Jurkat, Clone E6-1 (cell line): ENCODE data around the gene PXDC1. TPM values are rescaled to one million over a fixed set of nuclear protein-coding genes. Genes with fewer than 3 reads are reported as not detected.

Experiments used
- DNase-seq: peaks from one replicate; pipeline ENCODE4 v3.0.0-alpha.2; 2011; ENCODE audit warnings: low read depth, low spot score
- H3K4me3 ChIP-seq: 2 replicates; pipeline ENCODE4 v1.5.1; 2011; ENCODE audit warnings: mild to moderate bottlenecking, low read length, control low read depth, moderate library complexity
- polyA plus RNA-seq: library from polyadenylated mRNA; unstranded; fragments of >200 nt; gene quantifications from one replicate; pipeline ENCODE4 v1.2.1, GENCODE V29; 2012; ENCODE audit warnings: missing spikeins; ENCODE audit not compliant: insufficient read length, insufficient read depth

Gene PXDC1, protein sequence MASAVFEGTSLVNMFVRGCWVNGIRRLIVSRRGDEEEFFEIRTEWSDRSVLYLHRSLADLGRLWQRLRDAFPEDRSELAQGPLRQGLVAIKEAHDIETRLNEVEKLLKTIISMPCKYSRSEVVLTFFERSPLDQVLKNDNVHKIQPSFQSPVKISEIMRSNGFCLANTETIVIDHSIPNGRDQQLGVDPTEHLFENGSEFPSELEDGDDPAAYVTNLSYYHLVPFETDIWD
- polyA plus RNA-seq, result 11.5 TPM

DNA sequence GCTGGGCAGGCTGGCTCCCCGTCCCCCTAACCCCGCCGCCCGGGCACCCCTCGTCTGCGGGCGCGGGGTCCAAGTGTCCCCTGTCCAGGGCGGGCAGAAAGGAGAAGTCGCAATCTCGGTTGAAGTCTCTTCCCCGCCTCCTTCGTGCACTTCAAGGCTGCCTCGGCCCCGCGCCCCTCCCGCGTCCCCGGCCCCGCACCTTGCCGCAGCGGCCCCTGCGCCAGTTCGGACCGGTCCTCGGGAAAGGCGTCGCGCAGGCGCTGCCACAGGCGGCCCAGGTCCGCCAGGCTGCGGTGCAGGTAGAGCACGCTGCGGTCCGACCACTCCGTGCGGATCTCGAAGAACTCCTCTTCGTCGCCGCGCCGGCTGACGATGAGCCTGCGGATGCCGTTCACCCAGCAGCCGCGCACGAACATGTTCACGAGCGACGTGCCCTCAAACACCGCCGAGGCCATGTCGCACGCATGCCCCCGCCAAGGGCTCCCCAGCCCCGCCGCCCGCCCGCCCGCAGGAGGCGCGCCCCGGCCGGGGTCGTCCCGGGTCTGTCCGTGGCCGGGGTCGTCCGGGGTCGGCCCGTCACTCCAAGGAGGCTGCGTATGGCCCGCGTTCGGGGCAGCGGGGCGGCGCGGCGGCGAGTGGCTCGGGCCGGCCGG is at the start of gene PXDC1:
Gene PXDC1 (minus strand): TSS at position 637 of the 653 bp plus-strand sequence. CDS start 182 bp downstream, at position 455.
- peak within 1 kb of the TSS; percentile 18; the same call in 1 of the 2 replicates for H3K4me3 ChIP-seq
- DNase-seq, result no peak

DNA sequence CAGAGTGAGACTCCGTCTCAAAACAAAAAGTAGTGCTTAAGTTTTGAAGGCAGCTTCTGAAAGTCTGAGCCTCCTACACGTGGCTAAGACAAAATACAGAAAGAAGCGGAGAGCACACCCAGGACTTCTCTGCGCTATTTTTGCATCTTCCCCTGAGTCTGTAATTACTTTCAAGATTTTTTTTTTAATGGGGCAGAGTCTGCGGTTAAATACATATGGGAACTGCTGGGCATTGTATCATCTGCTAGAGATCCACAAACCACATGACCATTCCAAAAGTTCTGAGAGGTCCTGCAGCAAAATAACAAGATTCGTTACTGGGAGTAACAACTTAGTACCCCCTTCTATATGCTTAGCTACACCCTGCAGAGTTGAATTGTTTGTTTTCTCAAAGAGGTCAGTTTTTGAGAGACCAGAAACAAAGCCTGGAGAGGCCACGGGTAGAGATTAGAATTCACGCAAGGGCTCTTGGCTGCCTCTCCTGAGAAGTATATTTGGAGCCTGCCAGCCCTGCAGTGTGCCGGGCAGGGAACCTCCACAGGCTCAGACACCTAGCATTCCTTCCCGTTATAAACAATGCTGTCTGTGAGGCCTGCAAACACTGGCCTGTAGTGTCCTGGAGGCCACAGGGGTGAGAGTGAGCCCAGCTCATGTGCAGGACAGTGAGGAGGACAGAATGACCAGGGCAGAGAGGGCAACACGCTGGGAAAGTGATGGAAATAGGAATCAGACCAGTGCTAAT is 49.5 kb upstream of the PXDC1 start:
- no peak for DNase-seq
- no peak overlapping the region for H3K4me3 ChIP-seq

DNA sequence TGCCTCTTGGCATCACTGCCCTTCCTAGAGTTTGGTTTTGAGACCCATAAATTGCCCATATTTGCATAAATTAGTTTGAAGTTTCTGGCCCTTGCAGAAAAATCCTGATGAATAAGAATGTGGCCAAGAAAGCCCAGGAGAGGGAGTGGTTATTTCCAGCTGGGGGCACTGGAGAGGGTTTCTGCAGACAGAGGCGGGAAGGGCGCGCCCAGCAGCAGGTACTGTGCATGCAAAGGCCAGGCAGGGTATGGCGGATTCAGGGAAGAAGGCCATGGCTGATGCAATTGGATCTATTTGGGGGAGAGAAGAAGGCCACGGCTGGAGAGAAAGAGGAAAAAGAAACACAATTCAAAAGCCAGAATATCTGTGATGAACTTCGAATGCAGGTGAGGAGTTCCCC is 48.2 kb upstream of the PXDC1 start:
- no peak for DNase-seq

DNA sequence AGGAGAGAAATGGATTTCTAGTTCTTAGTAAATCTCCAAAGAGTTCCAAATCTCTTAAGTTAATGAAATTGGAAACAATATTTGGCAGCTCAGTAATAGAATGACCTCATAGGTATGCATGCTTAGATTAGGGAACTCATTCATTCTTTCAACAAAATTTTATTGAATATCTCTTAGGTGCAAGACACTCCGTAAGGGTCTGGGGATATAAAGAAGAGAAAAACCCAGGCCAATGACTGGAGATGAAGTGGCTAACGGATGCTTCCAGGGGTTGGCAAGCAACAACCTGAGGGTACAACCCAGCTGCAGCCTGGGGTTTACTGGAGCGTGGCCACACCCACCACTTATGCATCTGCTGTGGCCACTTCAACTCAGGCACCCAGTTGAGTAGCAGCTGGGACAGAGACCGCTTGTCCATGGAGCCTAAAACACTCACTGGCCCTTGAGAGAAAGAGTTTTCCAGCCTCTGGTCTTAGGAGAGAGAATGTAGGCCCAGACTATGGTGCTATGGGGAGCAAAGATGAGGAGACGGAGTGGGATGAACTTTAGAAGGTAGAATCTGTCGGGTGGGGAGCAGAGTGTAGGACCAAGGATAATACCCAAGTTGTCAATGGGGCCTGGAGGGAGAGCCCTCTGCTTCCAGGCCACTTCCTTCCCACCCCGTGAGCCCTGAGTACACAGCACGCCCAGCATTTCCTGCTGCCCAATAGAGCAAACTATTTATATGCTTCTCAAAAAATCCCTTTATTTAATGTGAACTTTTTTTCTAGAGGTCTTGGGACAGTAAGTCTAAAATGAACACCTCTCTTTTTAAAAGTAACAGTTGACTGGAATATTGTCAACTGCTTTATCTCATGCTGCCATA is 46.8 kb upstream of the PXDC1 start:
- no peak overlapping the region for H3K4me3 ChIP-seq
- DNase-seq, result no peak

More for the DNA sequence above, 48.2 kb upstream of the PXDC1 start:
- H3K4me3 ChIP-seq, result no peak overlapping the region

DNA sequence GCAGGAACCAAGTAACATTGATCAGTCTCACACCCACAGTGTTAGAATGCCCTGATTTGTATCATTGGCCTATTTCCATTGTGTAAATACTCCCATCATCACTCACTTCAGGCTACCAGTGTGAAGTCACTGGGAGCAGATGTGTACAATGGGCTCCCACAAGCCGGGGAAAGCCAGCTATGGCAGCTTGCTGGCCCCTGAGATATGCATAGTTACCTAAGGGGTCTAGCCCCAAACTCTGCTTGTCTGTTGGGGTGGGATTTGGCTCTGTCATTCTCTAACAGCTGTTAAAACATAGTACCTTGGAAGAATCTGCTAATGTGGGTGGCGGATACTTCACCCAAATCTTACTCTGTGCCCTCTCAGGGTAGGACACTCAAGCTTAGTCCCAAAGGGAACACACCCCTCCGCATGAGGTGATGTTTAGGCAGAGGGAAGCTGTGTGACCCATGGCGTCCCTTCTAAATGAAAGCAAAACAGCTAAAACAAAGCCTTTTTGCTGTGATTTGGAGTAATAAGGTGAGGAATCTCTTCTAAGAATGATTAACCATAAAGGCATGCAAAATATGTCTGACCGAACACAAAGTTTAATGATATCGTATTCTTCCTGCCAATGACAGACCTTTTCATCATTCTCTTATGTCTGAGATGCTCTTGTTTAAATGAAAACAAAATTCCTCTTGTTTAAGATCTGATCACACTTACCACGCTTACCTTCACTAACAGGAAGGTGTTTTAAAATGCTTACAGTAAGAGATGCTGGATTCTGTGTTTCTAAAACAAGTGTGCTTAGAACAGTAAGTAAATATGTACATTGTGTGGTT is 45.9 kb upstream of the PXDC1 start:
- H3K4me3 ChIP-seq, result no peak overlapping the region
- no peak for DNase-seq

DNA sequence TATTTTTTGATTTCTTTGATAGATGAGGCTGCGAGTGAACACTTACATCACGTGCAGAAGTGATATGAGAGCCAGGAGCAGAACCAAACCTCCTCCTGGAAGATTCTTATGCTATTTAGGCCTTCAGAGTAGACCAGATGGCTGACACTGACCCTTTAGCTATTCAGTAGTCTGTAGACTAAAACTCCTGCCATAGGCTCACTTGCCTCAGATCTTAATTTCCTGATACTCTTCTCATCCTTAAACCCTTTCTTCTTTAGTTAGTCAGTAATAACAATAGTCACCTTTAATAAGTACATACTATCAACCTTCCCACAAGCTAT is 45.2 kb upstream of the PXDC1 start:
- DNase-seq, result no peak

DNA sequence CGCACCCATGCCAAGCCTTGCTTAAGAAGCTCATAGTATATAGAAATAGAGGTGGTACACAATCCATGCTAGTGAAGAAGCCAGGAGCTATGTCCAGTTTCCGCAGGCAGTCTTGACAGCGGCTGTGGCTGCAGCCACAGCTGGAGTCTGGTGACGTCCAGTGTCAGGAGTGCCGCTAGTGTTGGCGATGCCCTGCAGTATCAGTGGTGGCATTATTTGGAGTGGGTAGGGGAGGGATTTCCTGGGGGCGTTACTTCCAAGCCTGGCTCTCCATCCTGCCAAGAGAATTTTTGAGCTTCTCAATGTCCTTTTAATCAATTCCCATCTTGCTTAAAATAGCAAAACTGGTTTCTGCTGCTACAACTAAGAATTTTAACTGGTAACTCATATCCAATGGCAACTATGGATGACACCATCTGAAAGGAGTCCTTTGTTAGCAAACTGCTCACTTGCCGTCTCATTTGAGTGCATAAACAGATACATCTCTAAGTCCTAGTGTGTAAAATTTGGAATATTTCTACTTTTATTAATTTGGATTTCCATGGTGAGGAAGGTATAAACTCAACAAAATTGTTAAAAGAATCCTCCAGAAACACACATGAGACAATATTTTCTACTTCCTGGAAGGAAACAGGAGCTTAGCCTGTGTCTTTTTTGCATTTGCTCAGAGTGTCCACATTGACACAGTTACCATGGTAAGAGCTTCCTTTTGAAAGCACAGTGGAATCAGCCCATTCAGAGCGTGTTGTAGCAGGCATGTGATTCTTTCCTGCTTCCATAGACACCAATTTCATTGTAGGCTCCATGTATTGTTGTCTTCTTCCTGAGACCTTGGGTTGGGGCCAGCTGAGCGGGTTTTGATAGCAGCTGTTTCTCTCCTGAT is 44.6 kb upstream of the PXDC1 start:
- H3K4me3 ChIP-seq, result no peak overlapping the region
- no peak for DNase-seq

More for the DNA sequence above, 45.2 kb upstream of the PXDC1 start:
- no peak overlapping the region for H3K4me3 ChIP-seq

DNA sequence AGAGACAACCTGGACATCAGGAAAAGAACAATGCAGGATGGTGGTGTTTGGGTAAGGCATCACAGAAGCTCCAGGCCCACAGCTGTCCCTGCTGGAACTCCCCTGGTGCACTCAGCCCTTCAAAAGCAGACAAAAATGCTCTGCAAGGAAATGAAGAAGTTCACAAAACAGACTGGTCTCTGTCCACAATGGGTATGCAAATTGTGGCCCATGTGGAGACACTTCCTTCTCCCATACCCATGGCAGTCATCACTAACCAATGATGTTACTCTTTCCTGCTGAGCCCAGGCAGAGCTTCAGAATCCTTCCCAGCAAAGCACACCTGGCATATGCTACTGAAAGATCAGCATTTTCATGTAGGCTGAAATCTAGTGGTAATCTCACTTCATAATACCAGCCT is 42.6 kb upstream of the PXDC1 start:
- no peak overlapping the region for H3K4me3 ChIP-seq
- no peak for DNase-seq

DNA sequence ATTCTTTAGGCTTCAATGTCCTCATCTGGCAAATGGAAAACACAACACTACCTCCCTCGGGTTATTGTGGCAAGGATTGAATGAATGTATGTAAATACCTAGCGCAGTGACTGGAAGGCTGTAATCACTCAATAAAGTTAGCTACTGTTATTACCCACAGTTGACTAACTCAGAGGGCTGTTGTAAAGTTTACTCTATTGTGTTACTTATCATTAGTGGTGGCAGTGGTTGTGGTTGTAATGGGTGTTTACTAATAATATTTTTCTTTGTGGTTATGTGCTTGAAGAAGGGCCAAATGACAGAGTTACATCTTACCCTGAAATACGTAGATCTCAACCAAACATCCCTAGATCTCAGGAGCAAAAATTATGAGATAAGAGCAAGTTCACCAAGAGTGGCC is 42.0 kb upstream of the PXDC1 start:
- H3K4me3 ChIP-seq, result no peak overlapping the region
- no peak for DNase-seq

DNA sequence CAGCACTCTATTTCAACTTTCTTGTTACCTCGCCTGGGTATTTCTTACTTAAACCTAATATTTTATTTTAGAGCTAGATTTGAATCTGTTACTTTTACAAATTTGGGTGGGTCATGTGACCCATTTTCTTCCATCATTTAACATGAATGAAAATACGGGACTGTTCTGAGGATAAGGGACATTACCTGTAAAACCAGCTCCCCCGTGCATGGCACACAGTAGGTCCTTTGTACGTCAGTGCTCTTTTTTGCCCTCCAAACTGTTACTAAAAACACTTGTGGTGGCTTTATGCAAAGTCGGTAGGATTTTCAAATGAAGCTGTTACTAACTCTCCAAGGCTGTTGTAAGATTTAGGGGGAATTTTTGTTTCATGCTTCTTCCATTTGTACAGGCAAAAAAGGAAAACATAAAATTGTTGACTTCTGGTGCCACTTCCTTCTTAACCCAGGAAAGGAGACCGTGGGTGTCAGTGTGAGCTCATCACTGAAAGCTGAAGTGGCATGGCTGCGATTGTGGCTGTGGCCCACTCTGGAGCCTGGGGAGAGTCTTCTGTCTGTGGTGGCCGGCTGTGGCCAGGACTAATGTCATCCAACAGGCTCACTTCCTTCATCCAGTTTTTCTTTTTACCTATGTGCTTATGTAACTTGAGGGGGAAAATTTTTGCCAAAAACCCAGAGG is 40.2 kb upstream of the PXDC1 start:
- no peak for DNase-seq
- no peak overlapping the region for H3K4me3 ChIP-seq

DNA sequence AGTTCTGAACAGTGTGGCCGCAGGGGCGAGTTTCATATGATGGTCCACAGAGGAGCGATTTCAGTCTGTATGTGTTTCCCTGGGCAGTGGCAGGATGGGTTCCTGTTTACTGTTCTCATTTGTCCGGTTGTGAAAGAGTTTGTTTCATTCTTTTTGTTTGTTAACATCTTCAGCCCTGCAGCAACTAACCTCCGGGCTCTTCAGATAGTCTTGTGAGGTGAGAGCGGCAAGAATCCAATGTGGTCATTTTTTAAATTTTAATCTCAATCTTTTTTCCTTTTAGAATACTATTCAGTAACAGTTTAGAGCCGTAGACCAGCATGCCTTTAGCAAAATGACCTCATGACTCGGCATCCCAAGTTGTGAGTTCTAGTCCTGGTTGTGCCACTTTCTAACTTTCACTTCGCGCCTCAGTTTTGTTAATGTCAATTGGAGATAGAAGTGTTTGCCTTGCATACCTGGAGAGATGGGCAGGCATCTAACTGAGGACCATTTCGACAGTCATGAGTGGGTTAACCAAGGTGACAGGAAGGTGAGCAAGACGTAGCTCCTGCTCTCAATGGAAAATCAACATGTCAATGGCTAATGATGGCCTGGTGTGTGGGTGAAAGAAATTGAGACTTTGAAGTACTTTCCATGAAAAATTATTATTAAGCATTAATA is 38.5 kb upstream of the PXDC1 start:
- no peak overlapping the region for H3K4me3 ChIP-seq
- DNase-seq, result no peak

DNA sequence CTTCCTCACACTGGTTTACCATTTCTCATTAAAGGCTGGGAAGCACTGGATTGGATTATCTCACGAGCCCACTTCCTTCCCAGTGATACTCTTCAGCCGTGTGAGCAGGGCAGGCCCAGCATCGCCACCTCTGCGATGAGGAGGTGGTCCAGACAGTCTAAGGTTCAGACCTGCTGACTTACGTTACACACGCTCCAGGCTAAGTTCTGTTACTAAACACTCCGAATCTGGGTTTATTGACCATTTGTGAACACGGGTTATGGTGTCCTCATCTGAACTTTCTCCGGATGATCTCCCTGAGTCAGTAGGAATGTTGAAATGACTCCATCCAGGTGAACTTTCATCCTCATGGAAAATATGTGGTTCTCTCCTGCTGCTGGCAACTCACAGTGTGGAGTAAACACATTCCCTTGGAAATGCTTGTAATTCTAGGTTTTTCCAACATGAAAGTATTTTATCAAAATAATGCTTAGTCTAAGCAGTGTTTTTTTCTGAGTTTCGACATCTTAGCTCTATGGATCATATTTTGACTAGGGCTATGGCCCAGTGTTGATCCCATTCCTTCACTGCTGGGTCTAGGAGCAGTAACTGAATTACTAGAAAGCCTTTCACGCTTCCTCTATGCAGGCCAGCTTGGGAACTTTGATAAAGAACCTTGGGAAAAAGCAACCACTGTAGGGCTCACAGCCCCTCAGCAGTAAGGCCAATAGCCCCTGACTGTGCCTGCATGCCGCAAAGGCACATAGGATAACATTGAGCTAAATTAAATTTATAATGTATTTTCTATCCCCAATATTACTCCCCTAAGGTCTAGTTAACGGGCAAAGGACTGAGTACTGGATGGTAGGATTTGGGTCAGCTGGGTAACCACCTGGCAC is 37.7 kb upstream of the PXDC1 start:
- DNase-seq, result no peak
- H3K4me3 ChIP-seq, result no peak overlapping the region

DNA sequence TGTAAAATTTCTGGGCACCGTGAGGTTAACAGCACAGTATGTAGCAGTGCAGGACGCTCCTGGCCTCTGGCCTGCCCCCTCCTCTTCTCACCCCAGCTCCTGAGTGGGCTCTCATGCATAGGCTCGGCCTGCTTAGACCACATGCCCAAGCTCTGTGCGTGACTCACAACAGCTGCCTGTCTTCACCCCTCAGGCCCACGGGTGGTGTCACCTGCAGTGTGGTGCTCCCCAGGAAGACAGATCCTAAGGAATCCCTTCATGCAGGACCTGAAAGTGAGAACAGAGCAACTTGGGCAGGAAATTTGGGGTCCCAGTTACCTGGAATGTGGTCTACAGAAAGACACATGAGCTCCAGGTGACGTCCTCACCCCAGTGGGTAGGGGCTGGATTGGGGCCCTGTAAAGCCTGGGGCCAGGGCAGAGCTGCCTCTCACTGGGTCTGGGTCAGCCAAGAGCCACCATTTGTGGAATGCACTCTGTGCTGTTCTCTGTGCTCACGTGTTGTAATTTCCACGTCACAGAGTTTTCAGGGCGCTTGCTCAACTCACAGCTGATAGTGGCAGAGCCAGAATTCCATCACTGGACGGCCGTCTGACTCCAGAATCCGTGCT is 37.0 kb upstream of the PXDC1 start:
- DNase-seq, result no peak
- H3K4me3 ChIP-seq, result no peak overlapping the region

DNA sequence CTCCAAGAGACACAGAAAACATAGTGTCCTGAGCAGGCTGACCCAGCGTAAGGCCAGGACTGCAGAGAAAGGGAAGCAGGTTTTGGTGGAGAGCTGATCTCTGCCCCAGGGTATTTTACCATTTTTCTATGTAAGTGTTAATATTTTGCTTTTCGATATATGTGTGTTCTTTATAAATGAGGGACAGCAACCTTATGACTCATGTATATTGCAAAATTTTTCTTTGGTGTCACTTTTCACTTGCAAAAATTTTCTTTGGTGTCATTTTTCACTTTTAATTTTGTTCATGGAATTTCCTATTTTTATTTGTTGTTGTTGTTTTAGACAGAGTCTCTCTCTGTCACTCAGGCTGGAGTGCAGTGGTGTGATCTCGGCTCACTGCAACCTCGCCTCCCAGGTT is 34.6 kb upstream of the PXDC1 start:
- DNase-seq, result no peak
- no peak overlapping the region for H3K4me3 ChIP-seq

DNA sequence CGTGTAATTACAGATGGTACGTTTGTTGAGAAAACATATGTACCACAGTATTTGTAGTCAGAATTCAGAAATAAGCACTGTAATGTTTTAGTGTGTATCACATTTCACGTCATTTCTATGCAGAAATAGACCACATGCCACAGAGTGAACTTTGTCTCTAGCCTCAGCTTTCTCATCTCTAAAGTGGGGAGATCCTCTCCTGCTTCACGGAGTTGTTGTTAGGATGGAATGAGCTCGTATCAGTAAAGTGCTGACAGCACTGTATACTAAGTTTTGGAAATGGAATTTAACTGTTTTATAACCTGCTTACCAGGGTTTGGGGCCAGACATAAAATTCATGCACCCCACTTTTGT is 34.2 kb upstream of the PXDC1 start:
- no peak overlapping the region for H3K4me3 ChIP-seq
- DNase-seq, result no peak
